Neural progenitor cell (in vitro differentiated cells): ENCODE results near the gene CYP4V2. TPM values are rescaled to one million over a fixed set of nuclear protein-coding genes. Genes with fewer than 3 reads are reported as not detected.
A peak's percentile ranks its signal among the peaks of the same experiment; 100 is the strongest.

ENCODE experiments used
- DNase-seq: peaks from one replicate; pipeline ENCODE4 v3.0.0-alpha.2; 2016; ENCODE audit warnings: low spot score
- H2AFZ ChIP-seq: fragments of 200-600 bp; sonication (generic); replicated peaks from 2 replicates; pipeline ENCODE4 v1.6.1; 2016; ENCODE audit warnings: antibody characterized with exemption
- H3F3A ChIP-seq: fragments of 200-600 bp; sonication (generic); 2 replicates; pipeline ENCODE4 v1.6.1; 2016; ENCODE audit warnings: antibody characterized with exemption, low read depth
- H3K27ac ChIP-seq: fragments of 200-600 bp; sonication (generic); 2 replicates; pipeline ENCODE4 v1.5.1; 2016; ENCODE audit warnings: mild to moderate bottlenecking
- H3K27me3 ChIP-seq: fragments of 200-600 bp; sonication (generic); 2 replicates; pipeline ENCODE4 v1.6.1; 2016; ENCODE audit warnings: mild to moderate bottlenecking, moderate library complexity
- H3K36me3 ChIP-seq: fragments of 200-600 bp; sonication (generic); 2 replicates; pipeline ENCODE4 v1.5.1; 2016
- H3K4me1 ChIP-seq: fragments of 200-600 bp; sonication (generic); 2 replicates; pipeline ENCODE4 v1.6.1; 2016; ENCODE audit warnings: mixed run types
- H3K4me2 ChIP-seq: fragments of 200-600 bp; sonication (generic); 2 replicates; pipeline ENCODE4 v1.6.1; 2016
- H3K4me3 ChIP-seq: fragments of 200-600 bp; sonication (generic); 2 replicates; pipeline ENCODE4 v1.5.1; 2016
- H3K79me2 ChIP-seq: fragments of 200-600 bp; sonication (generic); 2 replicates; pipeline ENCODE4 v1.6.1; 2016; ENCODE audit warnings: low read depth
- H3K9ac ChIP-seq: fragments of 200-600 bp; sonication (generic); 2 replicates; pipeline ENCODE4 v1.6.1; 2016
- H3K9me3 ChIP-seq: fragments of 200-600 bp; sonication (generic); 2 replicates; pipeline ENCODE4 v1.5.1; 2016; ENCODE audit warnings: low read depth
- H4K20me1 ChIP-seq: fragments of 200-600 bp; sonication (generic); 2 replicates; pipeline ENCODE4 v1.6.1; 2016; ENCODE audit warnings: low read depth
- H3K27ac Mint-ChIP-seq: 3 replicates; pipeline ENCODE4 v1.8.0; 2021; ENCODE audit warnings: mixed read lengths
- H3K27me3 Mint-ChIP-seq: 2 replicates; pipeline ENCODE4 v1.8.0; 2022; ENCODE audit warnings: low read depth, mild to moderate bottlenecking, inconsistent platforms, moderate library complexity, mixed read lengths; ENCODE audit not compliant: insufficient read depth
- H3K36me3 Mint-ChIP-seq: 3 replicates; pipeline ENCODE4 v1.8.0; 2021; ENCODE audit warnings: mixed read lengths
- H3K4me1 Mint-ChIP-seq: 3 replicates; pipeline ENCODE4 v1.8.0; 2021; ENCODE audit warnings: mixed read lengths
- H3K4me3 Mint-ChIP-seq: 3 replicates; pipeline ENCODE4 v1.8.0; 2021; ENCODE audit warnings: mild to moderate bottlenecking, moderate library complexity, mixed read lengths
- H3K9me3 Mint-ChIP-seq: 3 replicates; pipeline ENCODE4 v1.8.0; 2020; ENCODE audit warnings: mixed read lengths
- CTCF ChIP-seq: fragments of 200-600 bp; sonication (generic); IDR thresholded peaks from 2 replicates; pipeline ENCODE4 v1.5.1; 2017; ENCODE audit warnings: antibody characterized with exemption, mild to moderate bottlenecking
- EZH2 ChIP-seq: fragments of 200-600 bp; sonication (generic); IDR thresholded peaks from 2 replicates; pipeline ENCODE4 v1.6.1; 2017; ENCODE audit warnings: antibody characterized with exemption, mild to moderate bottlenecking, moderate library complexity
- EZH2phosphoT487 ChIP-seq: fragments of 200-600 bp; sonication (generic); IDR thresholded peaks from 2 replicates; pipeline ENCODE4 v1.6.1; 2017; ENCODE audit warnings: antibody characterized with exemption
- total RNA-seq: library from RNA; depleted of rRNA; stranded (reverse); fragments of >200 nt; gene quantifications from 2 replicates; pipeline ENCODE4 v1.2.3, GENCODE V29; 2015; ENCODE audit warnings: low replicate concordance

CYP4V2 gene
- total RNA-seq, 1 donor from 2014 or later = 0.37 TPM

GRCh38 chr4:186172546-186172945, 18.8 kb upstream of the CYP4V2 start:
- no peaks in the 10 kb centered on the region for H3K9me3 ChIP-seq
- H3K36me3 ChIP-seq = no peaks in the 10 kb centered on the region
- H3F3A ChIP-seq = no peaks in the 10 kb centered on the region
- H3K36me3 Mint-ChIP-seq = no peaks in the 10 kb centered on the region
- H3K27ac Mint-ChIP-seq = no peak overlapping the region
- TF ChIP-seq EZH2phosphoT487 = no peak
- no peak for TF ChIP-seq EZH2
- TF ChIP-seq CTCF = no peak
- no peak overlapping the region for H3K4me2 ChIP-seq
- no peak for DNase-seq
- no peaks in the 10 kb centered on the region for H3K4me1 Mint-ChIP-seq
- H3K4me1 ChIP-seq = no peaks in the 10 kb centered on the region
- no peak overlapping the region for H3K4me3 ChIP-seq
- no peaks in the 10 kb centered on the region for H4K20me1 ChIP-seq
- H3K27me3 Mint-ChIP-seq = no peaks in the 10 kb centered on the region
- H3K27me3 ChIP-seq = no peaks in the 10 kb centered on the region
- no peak overlapping the region for H2AFZ ChIP-seq
- no peak overlapping the region for H3K4me3 Mint-ChIP-seq
- peaks cover 2% of the 10 kb centered on the region for H3K9me3 Mint-ChIP-seq
- no peaks in the 10 kb centered on the region for H3K79me2 ChIP-seq
- H3K27ac ChIP-seq = no peak overlapping the region
- no peak overlapping the region for H3K9ac ChIP-seq

DNA sequence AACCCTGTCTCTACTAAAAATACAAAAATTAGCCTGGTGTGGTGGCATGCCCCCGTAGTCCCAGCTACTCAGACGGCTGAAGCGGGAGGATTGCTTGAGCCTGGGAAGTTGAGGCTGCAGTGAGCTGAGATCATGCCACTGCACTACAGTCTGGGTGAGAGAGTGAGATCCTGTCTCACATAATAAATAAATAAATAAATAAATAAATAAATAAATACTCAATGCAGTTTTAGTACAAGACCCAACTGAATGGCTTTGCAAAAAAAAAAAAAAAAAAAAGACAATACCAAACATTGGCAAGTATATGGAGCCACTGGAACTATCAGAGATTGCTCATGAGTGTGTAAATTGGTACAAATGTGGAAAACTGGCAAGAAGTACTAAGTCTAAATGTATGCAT, 3.3 kb upstream of the CYP4V2 start:
- peaks cover 8% of the 10 kb centered on the region for H3K9me3 Mint-ChIP-seq
- H3K27me3 Mint-ChIP-seq = peaks cover 11% of the 10 kb centered on the region
- peaks cover 23% of the 10 kb centered on the region for H3K4me1 Mint-ChIP-seq
- Histone ChIP-seq H3K27ac (no peak overlapping the region), H3K4me1 (peaks cover 20% of the 10 kb centered on the region), H3K79me2 (no peaks in the 10 kb centered on the region), H3K36me3 (no peaks in the 10 kb centered on the region), H3K9ac (no peak overlapping the region), H4K20me1 (no peaks in the 10 kb centered on the region), H3F3A (peaks cover 30% of the 10 kb centered on the region), H3K4me2 (no peak overlapping the region), H3K4me3 (no peak overlapping the region), H3K9me3 (no peaks in the 10 kb centered on the region), H3K27me3 (no peaks in the 10 kb centered on the region), H2AFZ (no peak overlapping the region)
- no peak overlapping the region for H3K27ac Mint-ChIP-seq
- TF ChIP-seq EZH2 (no peak), EZH2phosphoT487 (no peak), CTCF (no peak)
- no peaks in the 10 kb centered on the region for H3K36me3 Mint-ChIP-seq
- no peak overlapping the region for H3K4me3 Mint-ChIP-seq
- DNase-seq = no peak

- Histone ChIP-seq H2AFZ (no peak overlapping the region), H3K9me3 (no peaks in the 10 kb centered on the region), H4K20me1 (no peaks in the 10 kb centered on the region), H3K4me1 (peaks cover 21% of the 10 kb centered on the region), H3K79me2 (no peaks in the 10 kb centered on the region), H3K27ac (no peak overlapping the region), H3K4me2 (peak overlapping the region; percentile 77), H3F3A (peaks cover 30% of the 10 kb centered on the region), H3K36me3 (no peaks in the 10 kb centered on the region), H3K27me3 (no peaks in the 10 kb centered on the region), H3K4me3 (no peak overlapping the region), H3K9ac (no peak overlapping the region)
- Mint-ChIP-seq H3K27me3 (peaks cover 10% of the 10 kb centered on the region), H3K4me3 (peak overlapping the region; percentile 89), H3K27ac (no peak overlapping the region), H3K9me3 (peaks cover 4% of the 10 kb centered on the region), H3K36me3 (no peaks in the 10 kb centered on the region), H3K4me1 (peaks cover 24% of the 10 kb centered on the region)
- DNase-seq = no peak
- TF ChIP-seq EZH2phosphoT487 = no peak
- TF ChIP-seq EZH2 = no peak
- no peak for TF ChIP-seq CTCF
Measured at GRCh38 chr4:186189656-186190055, 1.7 kb upstream of the CYP4V2 start.
